NCI-H1092 (cell line): ENCODE data around the gene ACAD8.
A peak's percentile ranks its signal among the peaks of the same experiment; 100 is the strongest.
"Not testable (repeated sequence)": the region's sequence is repeated elsewhere in the genome, so short reads cannot be mapped to it uniquely, and the experiment has no call there.

Source experiments
- DNase-seq: peaks from one replicate; lab custom pipeline; 2025; lab: John Stamatoyannopoulos, UW

ACAD8 gene

DNA sequence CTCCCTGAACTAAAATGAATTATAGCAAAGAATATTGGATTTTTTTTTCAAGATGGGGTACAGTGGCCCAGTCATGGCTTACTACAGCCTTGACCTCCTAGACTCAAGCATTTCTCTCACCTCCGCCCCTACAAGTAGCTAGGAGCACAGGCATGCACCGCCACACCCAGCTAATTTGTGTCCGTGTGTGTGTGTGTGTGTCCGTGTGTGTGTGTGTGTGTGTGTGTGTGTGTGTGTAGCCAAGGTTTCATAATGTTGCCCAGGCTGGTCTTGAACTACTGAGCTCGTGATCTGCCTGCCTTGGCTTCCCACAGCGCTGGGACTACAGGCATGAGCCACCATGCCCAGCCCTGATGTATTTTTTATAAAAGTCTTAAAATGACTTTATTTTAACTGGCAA, 12.8 kb upstream of the ACAD8 start:
- DNase-seq: no peak

DNA sequence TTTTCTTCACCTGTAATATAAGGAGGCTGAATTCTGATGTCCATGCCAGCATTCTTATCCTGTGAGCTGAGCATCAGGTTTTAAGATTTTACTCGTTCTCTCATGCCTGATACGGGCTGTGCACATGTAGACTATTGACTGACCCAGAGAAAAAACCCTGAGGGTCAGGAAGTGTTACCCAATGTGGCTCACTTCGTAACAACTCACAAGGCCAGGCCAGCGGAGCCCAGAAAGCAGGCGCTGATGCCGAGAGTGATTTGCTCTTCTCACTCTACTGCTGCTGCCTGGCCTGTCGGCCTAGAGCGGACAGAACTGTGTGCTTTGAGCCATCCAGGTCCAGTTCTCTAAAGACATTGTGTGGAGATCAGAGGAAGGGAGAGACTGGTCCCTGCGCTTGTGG, 11.0 kb upstream of the ACAD8 start:
- DNase-seq: no peak

DNA sequence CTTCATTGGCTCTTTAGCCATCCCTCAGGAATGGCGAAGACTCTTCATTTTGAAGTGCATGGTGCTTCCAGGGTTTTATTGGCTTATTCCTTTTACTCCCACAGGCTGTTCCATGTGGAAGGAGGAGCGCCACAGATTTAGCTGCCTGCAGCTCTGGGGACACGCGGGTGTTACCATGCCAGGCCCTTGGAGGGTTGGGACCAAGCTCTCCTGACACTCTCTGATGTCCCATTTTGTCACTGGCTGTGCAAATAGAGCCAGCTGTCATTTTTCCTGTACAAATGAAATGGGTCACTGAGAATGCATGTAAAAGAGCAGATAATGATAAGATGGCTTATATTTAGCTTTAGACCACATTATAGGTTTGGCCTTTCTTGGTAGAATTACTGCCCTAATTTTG, 9.5 kb upstream of the ACAD8 start:
- no peak for DNase-seq

DNA sequence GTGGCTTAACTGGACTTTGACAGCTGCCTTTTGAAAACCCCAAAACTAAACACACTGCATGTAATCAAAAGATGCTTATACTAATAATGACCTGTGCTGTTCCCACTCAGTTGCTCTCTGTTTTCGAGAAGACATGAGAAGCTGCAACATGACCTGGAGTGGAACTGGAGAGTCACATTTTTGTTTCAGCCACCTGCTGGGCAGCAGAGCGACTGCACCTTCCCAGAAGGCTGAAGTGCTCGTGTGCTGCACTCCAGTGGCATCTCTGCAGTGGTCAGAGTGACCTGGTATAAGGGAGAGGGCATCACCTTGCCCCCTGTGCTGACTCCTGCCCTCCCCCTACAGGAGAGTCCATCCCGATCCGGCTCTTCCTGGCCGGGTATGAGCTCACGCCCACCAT, 8.8 kb upstream of the ACAD8 start:
- no peak for DNase-seq

GRCh38 chr11:134245434-134245833, 7.9 kb upstream of the ACAD8 start:
- no peak for DNase-seq

GRCh38 chr11:134246100-134246499, 7.3 kb upstream of the ACAD8 start:
- no peak for DNase-seq

DNA sequence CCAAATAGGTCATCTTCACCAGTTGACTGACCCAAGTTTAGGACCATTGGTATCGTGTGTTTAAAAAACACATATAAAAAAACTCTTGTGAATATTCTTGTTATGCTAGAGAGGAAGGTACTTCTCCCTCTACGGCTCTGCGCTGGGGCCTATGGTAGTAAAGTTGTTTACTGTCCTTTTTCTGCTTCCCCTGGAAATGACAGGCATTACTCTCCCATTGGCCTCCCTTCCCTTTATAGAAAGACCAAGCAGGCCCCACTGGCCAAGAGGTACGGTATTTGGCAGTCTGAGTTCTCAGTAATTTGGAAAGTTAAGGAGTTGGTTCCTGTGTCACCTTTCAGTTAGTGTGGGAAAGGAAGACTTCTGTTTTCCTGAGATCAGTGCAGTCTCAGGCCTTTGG, 6.7 kb upstream of the ACAD8 start:
- no peak for DNase-seq

DNA sequence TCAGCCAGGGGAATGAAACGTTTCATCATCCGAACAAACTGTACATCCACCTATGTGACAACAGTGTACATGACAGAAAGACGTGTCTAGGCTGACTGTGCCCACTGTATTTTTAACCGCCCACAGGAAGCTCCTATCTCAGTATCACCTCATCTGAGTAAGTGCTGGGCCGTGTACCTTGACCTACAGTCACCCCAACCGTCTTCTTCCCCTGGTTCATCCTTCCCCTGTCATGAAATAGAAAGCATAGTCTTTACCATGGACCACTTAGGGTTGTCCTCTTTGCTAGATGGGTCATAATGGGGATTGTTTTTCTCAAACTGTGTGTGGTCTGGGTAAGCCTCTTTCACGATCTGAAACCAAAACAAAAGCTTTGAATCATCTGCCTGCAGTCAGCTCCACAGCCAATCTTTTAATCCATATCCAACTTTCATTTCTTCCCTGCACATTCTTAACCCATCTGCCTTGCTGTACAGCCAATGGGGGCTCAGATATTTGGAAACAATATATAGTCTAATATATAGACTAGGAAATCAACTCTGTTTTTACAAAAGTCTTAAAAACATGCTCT, 4.4 kb upstream of the ACAD8 start:
- no peak for DNase-seq

GRCh38 chr11:134250246-134250645, 3.1 kb upstream of the ACAD8 start:
- DNase-seq: no peak

DNA sequence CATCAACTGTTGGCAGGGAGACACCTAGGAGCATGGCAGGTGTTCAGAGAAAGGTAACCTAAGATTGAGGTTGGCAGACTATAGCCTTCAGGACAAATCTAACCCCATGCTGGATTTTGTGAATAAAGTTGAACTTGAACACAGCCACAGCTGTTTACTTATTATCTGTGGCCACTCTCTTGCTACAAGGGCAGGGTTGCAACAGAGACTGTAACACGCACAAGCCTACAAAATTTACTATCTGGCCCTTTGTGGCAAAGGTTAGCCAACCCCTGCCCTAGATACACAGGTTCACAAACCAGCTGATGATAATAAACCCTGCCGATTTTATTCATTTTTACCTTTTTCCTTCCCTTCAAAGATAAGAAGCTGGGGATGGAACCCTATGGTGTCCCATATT, 2.7 kb upstream of the ACAD8 start:
- DNase-seq: no peak

DNA sequence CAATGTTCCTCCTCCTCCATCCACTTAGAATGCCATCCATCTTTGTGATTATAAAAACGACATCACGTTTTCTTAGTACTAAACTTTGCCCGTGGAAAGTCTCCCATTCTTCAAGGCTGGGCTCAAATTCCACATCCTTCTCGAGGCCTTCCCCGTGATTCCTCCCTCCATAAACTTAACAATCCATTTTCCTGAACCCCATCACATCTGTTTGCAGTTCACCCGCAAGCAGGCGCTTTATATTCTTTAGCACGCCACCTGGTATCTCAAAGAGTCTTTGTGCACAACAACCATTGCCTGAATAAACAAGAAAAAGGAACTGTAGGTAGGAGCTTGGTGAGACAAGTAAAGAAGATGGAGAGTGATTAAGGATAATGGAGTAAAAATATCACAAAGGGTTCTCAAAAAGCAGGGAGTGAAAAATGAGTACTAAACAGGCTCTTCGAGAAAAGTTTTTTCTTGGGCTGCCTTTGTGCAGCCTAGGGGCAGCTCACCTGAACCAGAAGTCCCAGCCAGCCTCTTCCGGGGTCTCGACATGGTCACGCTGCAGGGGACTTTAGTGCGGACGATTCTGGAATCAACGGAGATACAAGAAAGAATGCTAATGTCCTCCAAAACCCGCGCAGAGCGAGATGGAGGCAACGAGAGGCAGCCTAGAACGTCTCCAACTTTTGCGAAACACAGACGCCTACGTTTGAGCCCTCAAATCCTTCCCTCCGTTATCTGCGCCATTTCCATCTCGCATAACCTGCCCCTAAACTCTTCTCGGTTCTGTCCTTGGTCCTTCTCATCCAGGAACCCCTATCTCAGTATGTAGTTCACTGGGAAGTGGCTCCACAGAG, 801 bp upstream of the ACAD8 start:
- DNase-seq: no peak

- no peak for DNase-seq
Observed at GRCh38 chr11:134254433-134255183, 1.2 kb downstream of the ACAD8 start.

GRCh38 chr11:134255184-134255561, 1.8 kb downstream of the ACAD8 start:
- DNase-seq: not testable (repeated sequence)

DNA sequence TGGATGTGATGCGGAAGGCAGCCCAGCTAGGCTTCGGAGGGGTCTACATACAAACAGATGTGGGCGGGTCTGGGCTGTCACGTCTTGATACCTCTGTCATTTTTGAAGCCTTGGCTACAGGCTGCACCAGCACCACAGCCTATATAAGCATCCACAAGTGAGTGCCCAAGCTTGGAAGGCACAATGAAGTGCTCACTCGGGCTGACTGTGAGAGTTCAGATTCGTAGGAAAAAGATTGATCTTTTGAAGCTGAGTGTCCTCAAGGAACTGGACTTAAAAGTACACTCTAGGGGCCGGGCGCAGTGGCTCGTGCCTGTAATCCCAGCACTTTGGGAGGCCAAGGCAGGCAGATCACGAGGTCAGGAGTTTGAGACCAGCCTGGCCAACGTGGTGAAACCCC, 3.7 kb downstream of the ACAD8 start:
- no peak for DNase-seq

- DNase-seq: no peak
Observed at GRCh38 chr11:134258577-134258976, 5.2 kb downstream of the ACAD8 start.

DNA sequence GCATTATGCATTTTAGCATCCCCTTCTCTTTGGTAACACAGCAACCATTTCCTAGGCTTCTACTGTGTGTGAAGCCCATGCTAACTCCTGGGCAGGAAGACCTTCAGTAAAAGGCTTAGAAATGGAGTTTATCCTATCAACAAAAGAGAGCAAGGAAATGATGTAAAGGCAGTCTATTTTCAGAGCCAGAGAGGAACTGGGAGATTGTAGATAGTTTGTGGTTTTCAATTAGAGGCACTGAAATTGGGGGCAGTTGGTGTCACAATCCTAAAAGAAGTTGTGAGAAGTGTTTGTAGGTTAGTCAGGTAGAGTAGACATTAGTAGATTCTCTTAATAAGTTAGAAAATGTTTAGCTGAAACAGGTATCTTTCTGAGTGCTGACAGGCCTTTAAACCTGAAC, 7.1 kb downstream of the ACAD8 start:
- DNase-seq: no peak

GRCh38 chr11:134260983-134261382, 7.6 kb downstream of the ACAD8 start:
- DNase-seq: no peak

DNA sequence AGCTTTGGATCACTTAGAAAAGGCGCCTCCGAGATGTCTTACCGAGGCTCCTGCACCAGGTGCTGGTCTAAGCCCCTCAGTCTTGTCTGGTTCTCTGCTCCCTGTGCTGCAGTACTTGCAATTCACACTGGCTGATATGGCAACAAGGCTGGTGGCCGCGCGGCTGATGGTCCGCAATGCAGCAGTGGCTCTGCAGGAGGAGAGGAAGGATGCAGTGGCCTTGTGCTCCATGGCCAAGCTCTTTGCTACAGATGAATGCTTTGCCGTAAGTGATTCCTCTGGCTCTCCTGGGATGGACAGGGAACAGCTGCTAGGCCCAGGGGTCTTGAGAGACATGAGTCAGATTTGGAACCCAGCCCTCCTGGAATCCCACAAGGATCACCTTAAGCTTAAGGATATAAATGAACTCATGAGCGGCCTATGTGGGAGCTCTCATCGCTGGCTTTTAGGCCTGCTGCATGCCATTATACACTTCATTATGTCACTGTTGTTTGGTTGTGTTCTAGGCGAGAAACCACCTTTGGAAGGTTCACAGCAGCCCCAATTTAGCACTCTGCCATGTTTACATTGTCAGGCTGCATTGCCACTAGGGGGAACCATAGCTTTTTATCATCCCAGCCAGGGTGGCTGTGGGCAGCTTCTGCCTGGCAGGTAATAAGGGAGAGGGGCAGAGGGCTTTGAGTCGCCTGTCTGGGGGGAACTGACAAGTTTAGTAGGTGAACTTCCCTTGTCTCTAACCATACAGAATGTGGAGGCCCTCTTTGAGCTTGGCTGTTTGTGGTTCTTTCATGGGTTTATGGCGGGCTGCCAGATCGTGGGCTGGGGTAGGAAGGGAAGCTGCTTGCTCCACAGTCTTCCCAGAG, 8.5 kb downstream of the ACAD8 start:
- DNase-seq: peak; percentile 18

DNA sequence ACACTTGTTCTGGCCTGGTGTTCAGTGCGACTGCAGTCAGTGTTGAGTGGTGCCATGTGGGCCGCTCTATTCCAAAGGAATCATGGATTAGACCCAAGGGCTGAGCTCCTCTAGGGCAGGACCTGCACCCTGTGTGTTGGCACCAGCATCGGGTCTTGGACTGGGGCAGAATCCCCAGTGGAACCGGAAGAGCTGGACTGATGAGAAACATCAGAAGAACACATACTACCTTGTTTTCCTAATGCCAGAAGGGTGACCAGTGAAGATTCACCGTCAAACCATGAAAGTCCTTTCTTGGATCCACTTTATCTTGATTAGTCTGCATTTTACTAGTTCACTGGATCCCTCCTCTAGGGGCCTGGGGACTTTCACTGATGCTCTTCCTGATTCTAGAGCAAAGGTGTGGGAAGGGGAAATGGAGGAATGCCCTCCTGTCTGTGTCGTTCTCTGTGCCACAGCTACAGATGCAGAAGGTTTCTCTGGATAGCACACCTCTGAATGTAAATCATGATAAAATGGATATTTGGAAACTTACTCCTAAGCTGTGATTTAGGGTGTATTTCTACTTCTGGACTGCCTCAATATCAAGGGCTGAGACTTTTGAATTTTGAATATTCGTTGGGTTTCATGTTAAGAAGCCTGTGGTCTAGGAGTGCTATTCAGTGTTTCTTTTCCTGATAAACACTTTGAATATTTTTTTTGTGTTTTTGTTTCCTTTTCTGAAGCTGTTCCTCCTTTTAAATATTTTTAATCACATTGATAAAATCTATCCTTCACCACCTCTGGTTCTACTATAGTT, 11.8 kb downstream of the ACAD8 start:
- DNase-seq: no peak

GRCh38 chr11:134266440-134266839, 13.1 kb downstream of the ACAD8 start:
- no peak for DNase-seq

DNA sequence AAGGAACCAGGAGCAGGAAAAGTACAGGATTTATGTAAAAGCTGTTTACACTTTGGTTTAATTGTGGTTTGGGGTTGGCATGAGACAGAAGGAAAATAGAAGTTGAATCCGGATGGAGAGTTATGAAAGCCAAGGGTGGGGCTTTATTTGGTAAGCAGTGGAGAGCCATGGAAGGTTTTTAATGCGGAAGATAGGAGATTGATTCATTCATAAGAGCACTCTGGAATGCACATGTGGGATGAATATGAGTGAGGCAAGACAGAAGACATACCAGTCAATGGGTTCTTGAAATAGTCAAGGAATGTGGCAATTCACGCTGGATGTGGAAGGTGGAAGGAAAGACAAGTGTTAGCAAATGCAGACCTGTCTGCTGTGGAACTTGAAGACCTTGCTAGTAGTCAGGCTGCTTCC, 13.5 kb downstream of the ACAD8 start:
- no peak for DNase-seq
